Activated naive CD4-positive, alpha-beta T cell treated with anti-CD3 and anti-CD28 coated beads for 36 hours (primary cell): ENCODE measurements around the gene SRPX2. TPM values are rescaled to one million over a fixed set of nuclear protein-coding genes. Genes with fewer than 3 reads are reported as not detected.
A peak's percentile ranks its signal among the peaks of the same experiment; 100 is the strongest.

Source experiments
- CTCF ChIA-PET: fragments of 350-600 bp; sonication (Branson Sonifier 250); formaldehyde crosslinking; loops from one replicate; lab custom pipeline; 2021; ENCODE audit warnings: antibody characterized with exemption; lab: Charles Lee
- DNase-seq: peaks from one replicate; pipeline ENCODE4 v3.0.0-alpha.2; 2020
- H3K27ac Mint-ChIP-seq: one replicate; pipeline ENCODE4 v1.8.0; 2021; ENCODE audit warnings: mild to moderate bottlenecking, mixed read lengths
- H3K27me3 Mint-ChIP-seq: one replicate; pipeline ENCODE4 v1.8.0; 2021; ENCODE audit warnings: low read depth, mixed read lengths
- H3K36me3 Mint-ChIP-seq: one replicate; pipeline ENCODE4 v1.8.0; 2021; ENCODE audit warnings: low read depth, mixed read lengths
- H3K4me1 Mint-ChIP-seq: one replicate; pipeline ENCODE4 v1.8.0; 2021; ENCODE audit warnings: low read depth, mixed read lengths
- H3K4me3 Mint-ChIP-seq: one replicate; pipeline ENCODE4 v1.8.0; 2021; ENCODE audit warnings: mild to moderate bottlenecking, moderate library complexity, mixed read lengths
- H3K9me3 Mint-ChIP-seq: one replicate; pipeline ENCODE4 v1.8.0; 2021; ENCODE audit warnings: mixed read lengths
- intact Hi-C: fragments of 100-400 bp; cut with micrococcal nuclease; formaldehyde crosslinking; loops from one replicate; pipeline ENCODE4 v1.15.1; 2023
- total RNA-seq, 2 experiments: library from RNA; stranded (reverse); gene quantifications; one replicate each; pipeline ENCODE4 v1.2.3, GENCODE V29; 2021

SRPX2 gene
- total RNA-seq, 2 experiments from 2014 or later = not detected

DNA sequence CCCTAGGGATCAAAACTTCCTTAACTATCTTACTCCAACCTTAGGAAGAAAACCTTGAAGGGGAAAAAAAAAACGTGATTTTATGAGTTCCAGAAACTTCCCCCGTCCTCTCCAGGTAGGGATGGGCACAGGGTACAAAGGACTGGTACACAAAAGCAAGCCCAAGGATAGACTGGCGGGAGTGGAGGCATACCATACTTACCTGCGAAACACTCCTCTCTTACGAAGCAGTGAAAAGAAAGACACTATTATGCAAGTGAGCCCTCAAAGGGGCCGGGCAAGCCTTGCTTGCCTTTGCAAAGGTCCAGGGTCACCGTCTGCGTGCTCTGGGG lies 8.0 kb upstream of the SRPX2 start:
- Mint-ChIP-seq H3K4me3 (peak overlapping the region; percentile 86), H3K27me3 (peaks cover 3% of the 10 kb centered on the region), H3K4me1 (peaks cover 6% of the 10 kb centered on the region), H3K27ac (no peak overlapping the region), H3K9me3 (no peaks in the 10 kb centered on the region), H3K36me3 (no peaks in the 10 kb centered on the region)
- no peak for DNase-seq
- intact Hi-C loops = loop anchor here (1.0 to 10.0 kb wide), 4 partner anchors 10 to 191 kb away; no protein-coding TSS in a partner anchor
- CTCF ChIA-PET = interaction anchor here (0.8 to 2.5 kb wide), 4 partner anchors 13 to 124 kb away, joined by 3 to 12 read pairs (median 6); no protein-coding TSS in a partner anchor

DNA sequence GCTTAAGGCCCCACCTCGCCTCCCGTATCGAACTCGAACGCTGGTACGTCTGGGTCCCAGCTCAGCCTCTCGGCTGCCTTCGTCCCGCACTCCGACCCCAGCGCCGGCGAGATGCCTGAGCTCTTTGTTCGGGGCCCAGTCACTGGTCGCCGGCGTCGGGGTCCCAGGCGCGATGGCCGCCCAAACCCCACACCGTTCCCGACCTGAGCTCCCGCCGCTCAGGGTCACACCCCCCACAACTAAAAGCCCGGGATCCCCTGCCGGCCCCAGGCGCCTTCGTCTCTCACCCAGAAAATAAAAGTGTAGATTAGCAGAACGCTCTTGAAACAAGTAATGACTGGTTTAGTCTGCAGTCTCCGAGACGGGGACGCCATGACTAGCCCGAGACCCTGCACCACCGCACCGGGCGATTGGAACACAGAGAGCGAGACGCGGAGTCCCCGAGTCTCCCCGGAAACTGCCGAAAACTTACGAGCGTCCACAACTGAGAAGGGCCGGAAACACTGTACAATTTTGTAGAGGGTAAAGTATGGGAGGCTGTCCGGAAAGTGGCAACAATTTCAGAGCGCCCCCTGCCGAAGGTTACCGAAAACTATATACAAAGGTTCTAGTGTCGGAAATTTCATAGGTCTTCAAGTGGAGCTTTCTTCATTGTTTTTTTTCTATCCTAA lies 7.5 kb upstream of the SRPX2 start, which contains the start of gene TSPAN6:
Gene TSPAN6 (minus strand): TSS at position 486 of the 671 bp plus-strand sequence. CDS start 112 bp downstream, at position 374.
- Mint-ChIP-seq H3K27ac (peak within 1 kb of the TSS; percentile 12), H3K9me3 (no peaks in the 10 kb centered on the region), H3K27me3 (peaks cover 3% of the 10 kb centered on the region), H3K4me3 (peak within 1 kb of the TSS; percentile 86), H3K4me1 (peaks cover 6% of the 10 kb centered on the region), H3K36me3 (no peaks in the 10 kb centered on the region)
- peak; percentile 84 for DNase-seq
- CTCF ChIA-PET = interaction anchor here (0.8 to 2.5 kb wide), 6 partner anchors 13 to 216 kb away, joined by 3 to 12 read pairs (median 4); no protein-coding TSS in a partner anchor
- intact Hi-C loops = loop anchor here (1.0 to 10.0 kb wide), 4 partner anchors 10 to 192 kb away; no protein-coding TSS in a partner anchor

- no peak for DNase-seq
- Mint-ChIP-seq H3K4me3 (no peak overlapping the region), H3K4me1 (no peaks in the 10 kb centered on the region), H3K36me3 (no peaks in the 10 kb centered on the region), H3K9me3 (no peaks in the 10 kb centered on the region), H3K27ac (no peak overlapping the region), H3K27me3 (no peaks in the 10 kb centered on the region)
- intact Hi-C loops = no loop called here
- CTCF ChIA-PET = no interaction called here
Measured at GRCh38 chrX:100642290-100642689, 1.7 kb upstream of the SRPX2 start.

DNA sequence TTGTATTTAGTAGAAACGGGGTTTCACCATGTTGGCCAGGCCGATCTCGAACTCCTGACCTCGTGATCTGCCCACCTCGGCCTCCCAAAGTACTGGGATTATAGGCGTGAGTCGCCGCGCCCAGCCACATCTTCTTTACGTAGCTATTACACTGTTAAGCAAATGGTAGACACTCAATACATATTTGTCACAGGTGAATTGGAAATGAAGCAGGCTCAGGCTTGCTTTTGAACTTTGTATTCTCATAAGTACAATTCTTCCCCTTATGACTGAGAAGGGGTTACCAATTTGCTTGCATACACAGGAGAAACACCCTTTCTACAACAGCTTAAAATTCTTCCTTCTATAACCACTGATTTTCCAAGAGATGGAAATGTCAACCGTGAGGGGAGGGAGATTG lies 787 bp upstream of the SRPX2 start:
- CTCF ChIA-PET = no interaction called here
- Mint-ChIP-seq H3K36me3 (no peaks in the 10 kb centered on the region), H3K4me1 (no peaks in the 10 kb centered on the region), H3K27me3 (no peaks in the 10 kb centered on the region), H3K4me3 (no peak overlapping the region), H3K27ac (no peak overlapping the region), H3K9me3 (no peaks in the 10 kb centered on the region)
- intact Hi-C loops = no loop called here
- DNase-seq = no peak

DNA sequence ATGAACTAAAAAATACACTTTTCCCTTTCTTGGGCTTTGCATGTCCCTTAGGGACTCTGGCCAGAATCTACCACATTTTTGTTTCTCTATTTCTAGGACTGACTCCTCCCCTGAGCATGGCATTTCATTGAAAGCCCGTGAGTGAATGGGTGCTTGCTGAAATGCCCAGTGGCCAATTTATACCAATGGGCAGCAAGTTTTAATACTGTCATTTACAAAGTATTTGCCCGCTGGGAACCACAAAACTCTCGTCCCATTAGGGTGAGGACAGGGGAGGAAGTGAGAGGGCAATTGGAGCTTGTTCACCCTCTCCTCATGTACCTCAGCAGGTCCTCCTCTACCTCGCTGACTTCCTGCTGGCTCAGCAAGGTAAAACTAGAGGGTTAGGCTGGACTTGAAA lies 1.1 kb downstream of the SRPX2 start:
- H3K4me1 Mint-ChIP-seq = no peaks in the 10 kb centered on the region
- H3K36me3 Mint-ChIP-seq = no peaks in the 10 kb centered on the region
- DNase-seq = no peak
- intact Hi-C loops = no loop called here
- CTCF ChIA-PET = no interaction called here
- no peak overlapping the region for H3K4me3 Mint-ChIP-seq
- H3K27me3 Mint-ChIP-seq = no peaks in the 10 kb centered on the region
- no peak overlapping the region for H3K27ac Mint-ChIP-seq
- no peaks in the 10 kb centered on the region for H3K9me3 Mint-ChIP-seq

DNA sequence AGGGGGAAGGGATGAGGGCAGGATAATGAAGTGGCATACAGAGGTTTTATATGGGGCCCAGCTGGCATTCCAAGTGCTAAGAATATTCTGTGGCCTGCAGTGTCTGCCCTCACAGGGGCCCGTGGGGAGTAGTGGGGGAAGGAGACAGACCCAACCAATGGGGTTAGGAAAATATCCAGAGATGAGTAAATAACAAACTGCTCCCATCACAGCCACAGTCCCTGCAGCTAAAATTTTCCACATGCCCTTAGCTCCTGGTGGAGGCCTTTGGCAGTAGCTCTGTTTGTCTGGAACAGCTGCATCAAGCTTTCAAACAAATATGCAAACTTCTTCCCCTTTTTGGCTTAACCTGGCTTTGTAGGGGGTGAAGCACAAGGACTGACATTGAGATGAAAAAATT lies 3.1 kb downstream of the SRPX2 start:
- H3K4me3 Mint-ChIP-seq = no peak overlapping the region
- H3K27me3 Mint-ChIP-seq = no peaks in the 10 kb centered on the region
- intact Hi-C loops = no loop called here
- H3K4me1 Mint-ChIP-seq = no peaks in the 10 kb centered on the region
- H3K36me3 Mint-ChIP-seq = no peaks in the 10 kb centered on the region
- DNase-seq = no peak
- no peaks in the 10 kb centered on the region for H3K9me3 Mint-ChIP-seq
- H3K27ac Mint-ChIP-seq = no peak overlapping the region
- CTCF ChIA-PET = no interaction called here

GRCh38 chrX:100647739-100648138 lies 3.7 kb downstream of the SRPX2 start:
- DNase-seq = no peak
- intact Hi-C loops = no loop called here
- Mint-ChIP-seq H3K4me1 (no peaks in the 10 kb centered on the region), H3K36me3 (no peaks in the 10 kb centered on the region), H3K27me3 (no peaks in the 10 kb centered on the region), H3K9me3 (no peaks in the 10 kb centered on the region), H3K27ac (no peak overlapping the region), H3K4me3 (no peak overlapping the region)
- CTCF ChIA-PET = no interaction called here

DNA sequence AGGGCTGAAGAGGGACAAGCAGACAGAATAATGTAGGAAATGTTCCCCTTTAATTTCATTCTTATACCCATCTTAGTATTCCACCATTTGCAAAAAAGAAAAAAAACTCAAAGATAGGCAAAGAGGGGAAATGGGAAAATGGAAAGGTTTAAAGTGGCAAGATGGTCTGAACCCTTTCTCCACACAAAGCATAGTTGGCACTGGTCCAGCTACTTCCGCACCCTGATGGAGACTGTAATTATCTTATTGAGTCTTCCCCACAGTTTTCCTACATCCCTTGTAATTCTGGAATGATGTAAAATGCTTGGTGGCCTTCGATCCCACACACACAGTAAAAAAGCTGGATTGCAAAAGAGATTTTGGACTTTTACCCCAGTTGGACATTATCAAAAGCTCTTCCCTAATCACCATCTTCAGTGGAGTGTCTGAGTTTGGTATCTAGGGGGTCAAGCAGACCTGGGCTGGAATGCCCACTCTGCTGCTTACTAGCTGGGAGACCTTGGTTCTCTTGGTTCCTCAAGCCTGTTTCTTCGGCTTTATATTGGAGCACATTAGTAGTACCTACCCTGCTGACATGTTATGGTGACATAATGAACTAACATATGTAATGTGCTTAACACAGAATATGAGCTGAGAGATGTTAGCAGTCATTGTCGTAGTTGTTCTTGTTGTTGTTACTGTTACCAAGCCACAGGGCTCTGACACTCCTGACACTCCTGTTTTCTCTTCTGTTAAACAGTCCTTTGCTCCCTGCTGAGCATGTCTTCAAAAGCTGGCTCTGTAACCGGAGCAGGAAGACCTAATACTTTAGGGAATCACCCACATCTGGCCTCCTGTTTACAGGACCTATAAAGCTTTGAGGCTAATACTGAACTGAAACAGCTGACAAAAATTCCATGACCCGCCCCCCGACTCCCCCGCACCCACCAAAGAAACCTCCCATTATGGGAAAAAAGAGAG lies 4.7 kb downstream of the SRPX2 start:
- intact Hi-C loops = no loop called here
- H3K36me3 Mint-ChIP-seq = no peaks in the 10 kb centered on the region
- no peak for DNase-seq
- H3K27ac Mint-ChIP-seq = no peak overlapping the region
- H3K27me3 Mint-ChIP-seq = no peaks in the 10 kb centered on the region
- H3K4me1 Mint-ChIP-seq = no peaks in the 10 kb centered on the region
- no peak overlapping the region for H3K4me3 Mint-ChIP-seq
- no peaks in the 10 kb centered on the region for H3K9me3 Mint-ChIP-seq
- CTCF ChIA-PET = interaction anchor here (0.6 to 1.4 kb wide), 3 partner anchors 12 to 235 kb away, joined by 3 to 5 read pairs (median 3); partner anchors contain the start of gene TSPAN6

DNA sequence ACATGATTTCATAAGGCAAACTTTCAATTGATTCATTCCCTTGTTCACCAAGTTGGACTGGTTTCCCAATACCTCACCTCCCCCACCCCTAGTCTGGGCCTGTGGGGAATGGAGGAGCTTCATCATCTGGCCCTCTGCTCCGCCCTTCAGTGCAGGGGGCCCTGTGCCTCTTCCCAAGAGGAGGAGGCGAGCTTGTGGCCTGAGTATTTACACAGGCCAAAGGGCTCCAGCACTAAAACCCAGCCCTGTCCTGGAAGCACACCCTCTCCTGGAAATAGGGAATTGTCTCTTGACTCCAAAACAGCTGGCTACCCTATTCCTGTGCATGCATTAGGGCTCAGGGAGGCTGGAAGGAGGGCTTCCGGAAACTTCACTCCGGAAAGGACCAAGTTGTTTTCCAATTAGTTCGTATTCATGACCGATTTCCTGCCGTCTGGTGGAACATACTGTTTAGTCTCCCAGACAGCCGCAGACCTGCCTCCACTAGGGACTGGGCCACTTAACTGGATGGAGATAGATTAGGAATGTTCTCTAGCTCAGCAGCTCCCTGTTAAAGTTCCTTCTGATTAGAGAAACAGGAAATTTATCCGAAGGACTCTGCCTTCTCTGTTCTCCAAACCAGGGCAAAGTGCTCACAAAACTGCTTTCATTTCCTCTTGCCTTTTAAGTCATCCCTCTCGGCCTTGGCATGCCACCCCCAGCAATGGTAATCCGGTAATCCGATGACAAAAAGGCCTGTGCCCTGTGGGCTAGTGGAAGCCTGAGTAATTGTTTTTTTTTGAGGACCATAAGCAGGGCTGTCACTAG lies 5.8 kb downstream of the SRPX2 start:
- no peaks in the 10 kb centered on the region for H3K36me3 Mint-ChIP-seq
- no peaks in the 10 kb centered on the region for H3K4me1 Mint-ChIP-seq
- CTCF ChIA-PET = interaction anchor here (0.6 to 1.4 kb wide), 3 partner anchors 13 to 236 kb away, joined by 3 to 5 read pairs (median 3); partner anchors contain the start of gene TSPAN6
- H3K9me3 Mint-ChIP-seq = no peaks in the 10 kb centered on the region
- H3K27me3 Mint-ChIP-seq = no peaks in the 10 kb centered on the region
- no peak overlapping the region for H3K27ac Mint-ChIP-seq
- H3K4me3 Mint-ChIP-seq = no peak overlapping the region
- intact Hi-C loops = no loop called here
- no peak for DNase-seq

GRCh38 chrX:100650841-100651240 lies 6.8 kb downstream of the SRPX2 start:
- no peak overlapping the region for H3K27ac Mint-ChIP-seq
- CTCF ChIA-PET = interaction anchor here (2.7 kb wide), 1 partner anchor 118 kb away, joined by 9 read pairs; no protein-coding TSS in a partner anchor

GRCh38 chrX:100652266-100652665 lies 8.3 kb downstream of the SRPX2 start:
- Mint-ChIP-seq H3K27me3 (no peaks in the 10 kb centered on the region), H3K27ac (no peak overlapping the region), H3K36me3 (no peaks in the 10 kb centered on the region), H3K9me3 (no peaks in the 10 kb centered on the region), H3K4me1 (no peaks in the 10 kb centered on the region), H3K4me3 (no peak overlapping the region)
- CTCF ChIA-PET = interaction anchor here (2.7 kb wide), 1 partner anchor 116 kb away, joined by 9 read pairs; no protein-coding TSS in a partner anchor
- intact Hi-C loops = no loop called here
- no peak for DNase-seq

More at GRCh38 chrX:100650841-100651240, 6.8 kb downstream of the SRPX2 start:
- no peaks in the 10 kb centered on the region for H3K9me3 Mint-ChIP-seq
- DNase-seq = no peak
- no peaks in the 10 kb centered on the region for H3K27me3 Mint-ChIP-seq
- intact Hi-C loops = no loop called here
- H3K4me3 Mint-ChIP-seq = no peak overlapping the region
- no peaks in the 10 kb centered on the region for H3K4me1 Mint-ChIP-seq
- no peaks in the 10 kb centered on the region for H3K36me3 Mint-ChIP-seq
